Right forelimb (tissue), 1 donor: ENCODE measurements around the gene CADM2.

Source experiments
- DNase-seq: peaks from one replicate; pipeline ENCODE4 v3.0.0-alpha.2; 2018

CADM2 gene

GRCh38 chr3:85576697-85577200 lies 618.0 kb downstream of the CADM2 start:
- no peak for DNase-seq

- no peak for DNase-seq
Measured at GRCh38 chr3:85584779-85585356, 626.1 kb downstream of the CADM2 start.

GRCh38 chr3:85586018-85586417 lies 627.2 kb downstream of the CADM2 start:
- DNase-seq = no peak

GRCh38 chr3:85589145-85589544 lies 630.4 kb downstream of the CADM2 start:
- no peak for DNase-seq

GRCh38 chr3:85591451-85591850 lies 632.7 kb downstream of the CADM2 start:
- no peak for DNase-seq

GRCh38 chr3:85592256-85592655 lies 633.5 kb downstream of the CADM2 start:
- DNase-seq = no peak

- no peak for DNase-seq
Measured at GRCh38 chr3:85594676-85595075, 635.9 kb downstream of the CADM2 start.

GRCh38 chr3:85603378-85603777 lies 644.6 kb downstream of the CADM2 start:
- DNase-seq = no peak

GRCh38 chr3:85604641-85605040 lies 645.9 kb downstream of the CADM2 start:
- DNase-seq = no peak

GRCh38 chr3:85605066-85605465 lies 646.3 kb downstream of the CADM2 start:
- no peak for DNase-seq

GRCh38 chr3:85626662-85627061 lies 667.9 kb downstream of the CADM2 start:
- DNase-seq = no peak

- DNase-seq = no peak
Measured at GRCh38 chr3:85627932-85628331, 669.1 kb downstream of the CADM2 start.

- DNase-seq = no peak
Measured at GRCh38 chr3:85631070-85631469, 672.3 kb downstream of the CADM2 start.

- DNase-seq = no peak
Measured at GRCh38 chr3:85632921-85633320, 674.1 kb downstream of the CADM2 start.

- no peak for DNase-seq
Measured at GRCh38 chr3:85652360-85652759, 693.6 kb downstream of the CADM2 start.

- DNase-seq = no peak
Measured at GRCh38 chr3:85660451-85660850, 701.7 kb downstream of the CADM2 start.

- no peak for DNase-seq
Measured at GRCh38 chr3:85662462-85662861, 703.7 kb downstream of the CADM2 start.

GRCh38 chr3:85667744-85668143 lies 709.0 kb downstream of the CADM2 start:
- DNase-seq = no peak

- no peak for DNase-seq
Measured at GRCh38 chr3:85670634-85671205, 711.9 kb downstream of the CADM2 start.

- DNase-seq = no peak
Measured at GRCh38 chr3:85672761-85673160, 714.0 kb downstream of the CADM2 start.

- DNase-seq = no peak
Measured at GRCh38 chr3:85678713-85679112, 719.9 kb downstream of the CADM2 start.

GRCh38 chr3:85681906-85682305 lies 723.1 kb downstream of the CADM2 start:
- DNase-seq = no peak

- DNase-seq = no peak
Measured at GRCh38 chr3:85691196-85691595, 732.4 kb downstream of the CADM2 start.

GRCh38 chr3:85697156-85697555 lies 738.4 kb downstream of the CADM2 start:
- no peak for DNase-seq

- DNase-seq = no peak
Measured at GRCh38 chr3:85706130-85706529, 747.3 kb downstream of the CADM2 start.
